HepG2 (cell line): Measurements from ENCODE around the gene SRSF2. TPM values are rescaled to one million over a fixed set of nuclear protein-coding genes. Genes with fewer than 3 reads are reported as not detected.

Experiments
- CENPX ChIP-seq: sonication (generic); formaldehyde crosslinking; IDR thresholded peaks from 2 replicates; pipeline ENCODE4 v1.9.0; 2021; ENCODE audit warnings: mild to moderate bottlenecking, missing genetic modification reagents, moderate library complexity
- DDIT3 ChIP-seq: sonication (generic); formaldehyde crosslinking; IDR thresholded peaks from 2 replicates; pipeline ENCODE4 v1.4.0; 2020; ENCODE audit warnings: mild to moderate bottlenecking, missing genetic modification reagents
- DNMT3B ChIP-seq: conservative IDR thresholded peaks from 2 replicates; pipeline ENCODE4 v1.6.1; 2016; ENCODE audit warnings: missing biosample characterization, control low read depth
- GATAD1 ChIP-seq: IDR thresholded peaks from 2 replicates; pipeline ENCODE4 v1.6.1; 2016; ENCODE audit warnings: missing genetic modification reagents, missing compliant biosample characterization
- HES4 ChIP-seq: sonication (generic); formaldehyde crosslinking; IDR thresholded peaks from 2 replicates; pipeline ENCODE4 v1.9.0; 2021; ENCODE audit warnings: mild to moderate bottlenecking, missing genetic modification reagents, borderline replicate concordance
- HMGA1 ChIP-seq: sonication (generic); formaldehyde crosslinking; conservative IDR thresholded peaks from 2 replicates; pipeline ENCODE4 v1.4.0; 2020; ENCODE audit warnings: missing genetic modification reagents
- MLX ChIP-seq: IDR thresholded peaks from 2 replicates; pipeline ENCODE4 v1.6.1; 2016
- NR2C2 ChIP-seq: sonication (generic); formaldehyde crosslinking; IDR thresholded peaks from 2 replicates; pipeline ENCODE4 v1.4.0; 2020; ENCODE audit warnings: missing genetic modification reagents, mild to moderate bottlenecking, moderate library complexity, borderline replicate concordance
- POLR2AphosphoS5 ChIP-seq: IDR thresholded peaks from 2 replicates; pipeline ENCODE4 v1.6.1; 2012; ENCODE audit warnings: low read depth, low read length
- SKIL ChIP-seq: sonication (generic); formaldehyde crosslinking; IDR thresholded peaks from 2 replicates; pipeline ENCODE4 v1.8.0; 2022; ENCODE audit warnings: missing genetic modification reagents, mild to moderate bottlenecking, moderate library complexity, borderline replicate concordance
- ZBTB10 ChIP-seq: sonication (generic); formaldehyde crosslinking; IDR thresholded peaks from 2 replicates; pipeline ENCODE4 v1.4.0; 2020; ENCODE audit warnings: missing genetic modification reagents, borderline replicate concordance
- ZBTB46 ChIP-seq: sonication (generic); formaldehyde crosslinking; IDR thresholded peaks from 2 replicates; pipeline ENCODE4 v1.4.0; 2020; ENCODE audit warnings: mild to moderate bottlenecking, missing genetic modification reagents, borderline replicate concordance
- ZBTB49 ChIP-seq: sonication (generic); formaldehyde crosslinking; IDR thresholded peaks from 2 replicates; pipeline ENCODE4 v1.4.0; 2020; ENCODE audit warnings: missing genetic modification reagents, borderline replicate concordance
- ZNF253 ChIP-seq: sonication (generic); formaldehyde crosslinking; IDR thresholded peaks from 2 replicates; pipeline ENCODE4 v1.8.0; 2022; ENCODE audit warnings: mild to moderate bottlenecking, missing genetic modification reagents, borderline replicate concordance
- ZNF362 ChIP-seq: sonication (generic); formaldehyde crosslinking; IDR thresholded peaks from 2 replicates; pipeline ENCODE4 v1.4.0; 2020; ENCODE audit warnings: missing genetic modification reagents, mild to moderate bottlenecking, borderline replicate concordance
- ZSCAN22 ChIP-seq: sonication (generic); formaldehyde crosslinking; IDR thresholded peaks from 2 replicates; pipeline ENCODE4 v1.4.0; 2020; ENCODE audit warnings: mild to moderate bottlenecking, missing genetic modification reagents
- ZSCAN30 ChIP-seq: sonication (generic); formaldehyde crosslinking; IDR thresholded peaks from 2 replicates; pipeline ENCODE4 v1.5.0; 2020; ENCODE audit warnings: mild to moderate bottlenecking, missing genetic modification reagents
- polyA plus RNA-seq, 8 experiments: library from polyadenylated mRNA; depleted of rRNA in 3 of 8; stranded (reverse) in 7 of 8; unstranded in 1 of 8; fragments of >200 nt; fragmentation: Illumina TruSeq in 4 of 8; extraction: Trizol in 4 of 8; gene quantifications; 2 replicates each; pipeline versions ENCODE4 v1.2.1 to v1.2.3, GENCODE V29; 2011 to 2016; ENCODE audit warnings: low read depth in 4 of 8, missing spikeins in 1 of 8, mixed read lengths in 1 of 8; ENCODE audit not compliant: insufficient read depth in 1 of 8
- total RNA-seq, 5 experiments: library from RNA; depleted of rRNA; stranded (reverse); fragments of >200 nt; fragmentation: Illumina TruSeq; extraction: Trizol; gene quantifications; 2 replicates each; pipeline ENCODE4 v1.2.3, GENCODE V29; 2016; ENCODE audit warnings: low read depth in 1 of 5

SRSF2 gene
- total and polyA plus RNA-seq, 2 of the 13 experiments (the other 11 are each of a cell fraction or from before 2014, with no cell fraction given): 306 to 319 TPM

GRCh38 chr17:76736349-76737081 is 616 bp downstream of the SRSF2 start (continued):
- no peak for TF ChIP-seq SKIL (CRISPR knock-in tag)
- no peak; the same call in 1 of the 2 replicates for TF ChIP-seq ZBTB49 (CRISPR knock-in tag)
- no peak for TF ChIP-seq ZNF253 (CRISPR knock-in tag)
- TF ChIP-seq HMGA1 (CRISPR knock-in tag): no peak
- TF ChIP-seq POLR2AphosphoS5: peak; percentile 36; the same call in 1 of the 2 replicates
- no peak for TF ChIP-seq ZBTB10 (CRISPR knock-in tag)
- no peak for TF ChIP-seq ZBTB46 (CRISPR knock-in tag)
- TF ChIP-seq MLX (CRISPR knock-in tag): no peak
- no peak; the same call in 1 of the 2 replicates for TF ChIP-seq ZSCAN30 (CRISPR knock-in tag)
- TF ChIP-seq ZNF362 (CRISPR knock-in tag): 0 out of 2 replicates have a peak, but pooled peaks have one; percentile 5
- TF ChIP-seq CENPX (CRISPR knock-in tag): no peak
- TF ChIP-seq DNMT3B (CRISPR knock-in tag): no peak
- no peak for TF ChIP-seq NR2C2 (CRISPR knock-in tag)
- TF ChIP-seq GATAD1: no peak
- peak; percentile 30 for TF ChIP-seq HES4 (CRISPR knock-in tag)
- TF ChIP-seq ZSCAN22: no peak
- TF ChIP-seq DDIT3 (CRISPR knock-in tag): no peak
